Stimulated activated naive CD8-positive, alpha-beta T cell treated with anti-CD3 and anti-CD28 coated beads, Interleukin-15, Interleukin-2, amounts not matched to agents 100 ng/mL and 50 ng/mL, for 24 hours (primary cell): ENCODE data around the gene ACP7.
"Not testable (repeated sequence)": the region's sequence is repeated elsewhere in the genome, so short reads cannot be mapped to it uniquely, and the experiment has no call there.

Experiments
- H3K27ac Mint-ChIP-seq: one replicate; pipeline ENCODE4 v1.8.0; 2021; ENCODE audit warnings: mild to moderate bottlenecking, mixed read lengths
- H3K27me3 Mint-ChIP-seq: one replicate; pipeline ENCODE4 v1.8.0; 2021; ENCODE audit warnings: mixed read lengths
- H3K36me3 Mint-ChIP-seq: one replicate; pipeline ENCODE4 v1.8.0; 2021; ENCODE audit warnings: low read depth, mixed read lengths
- H3K4me1 Mint-ChIP-seq: one replicate; pipeline ENCODE4 v1.8.0; 2021; ENCODE audit warnings: low read depth, mixed read lengths
- H3K4me3 Mint-ChIP-seq: one replicate; pipeline ENCODE4 v1.8.0; 2021; ENCODE audit warnings: mild to moderate bottlenecking, mixed read lengths
- H3K9me3 Mint-ChIP-seq: one replicate; pipeline ENCODE4 v1.8.0; 2021; ENCODE audit warnings: mixed read lengths

Gene ACP7

DNA sequence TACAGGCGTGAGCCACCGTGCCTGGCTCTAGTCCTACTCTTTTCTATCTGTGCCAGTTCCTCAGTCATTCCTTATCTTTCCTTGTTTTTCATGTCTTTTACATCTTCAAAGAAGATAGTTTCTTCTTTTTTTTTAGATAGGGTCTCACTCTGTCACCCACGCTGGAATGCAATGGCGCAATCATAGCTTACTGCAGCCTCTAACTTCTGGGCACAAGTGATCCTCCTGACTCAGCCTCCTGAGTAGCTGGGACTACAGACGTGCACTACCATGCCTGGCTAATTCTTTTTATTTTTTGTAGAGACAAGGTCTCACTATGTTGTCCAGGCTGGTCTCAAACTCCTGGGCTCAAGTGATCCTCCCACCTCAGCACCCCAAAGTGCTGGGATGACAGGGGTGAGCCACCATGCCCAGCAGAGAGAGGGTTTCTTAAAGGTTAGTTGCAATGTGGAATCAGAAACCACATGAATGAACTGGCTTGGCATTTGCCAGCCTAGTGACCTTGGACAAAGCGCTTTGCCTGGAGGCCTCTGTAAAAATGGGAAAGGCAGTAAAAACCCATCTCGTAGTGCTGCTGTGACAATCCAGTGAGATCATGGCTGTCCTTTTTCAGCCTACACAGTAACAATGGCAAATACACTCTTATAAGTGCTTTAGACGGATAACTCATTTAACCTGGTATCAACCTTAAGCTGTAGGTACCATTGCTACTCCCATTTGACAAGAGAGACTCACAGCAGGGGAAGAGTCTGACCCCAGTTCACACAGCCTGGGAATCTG is 3.9 kb downstream of the ACP7 start:
- no peak overlapping the region for H3K4me3 Mint-ChIP-seq
- no peaks in the 10 kb centered on the region for H3K9me3 Mint-ChIP-seq
- H3K27me3 Mint-ChIP-seq: peaks cover 31% of the 10 kb centered on the region
- H3K27ac Mint-ChIP-seq: no peak overlapping the region
- no peaks in the 10 kb centered on the region for H3K36me3 Mint-ChIP-seq
- peaks cover 7% of the 10 kb centered on the region for H3K4me1 Mint-ChIP-seq

- H3K27me3 Mint-ChIP-seq: peaks cover 28% of the 10 kb centered on the region
- H3K27ac Mint-ChIP-seq, H3K36me3 Mint-ChIP-seq, H3K9me3 Mint-ChIP-seq, H3K4me3 Mint-ChIP-seq, H3K4me1 Mint-ChIP-seq: not testable (repeated sequence)
These were observed 5.8 kb downstream of the ACP7 start for GRCh38 chr19:39090016-39090415.

DNA sequence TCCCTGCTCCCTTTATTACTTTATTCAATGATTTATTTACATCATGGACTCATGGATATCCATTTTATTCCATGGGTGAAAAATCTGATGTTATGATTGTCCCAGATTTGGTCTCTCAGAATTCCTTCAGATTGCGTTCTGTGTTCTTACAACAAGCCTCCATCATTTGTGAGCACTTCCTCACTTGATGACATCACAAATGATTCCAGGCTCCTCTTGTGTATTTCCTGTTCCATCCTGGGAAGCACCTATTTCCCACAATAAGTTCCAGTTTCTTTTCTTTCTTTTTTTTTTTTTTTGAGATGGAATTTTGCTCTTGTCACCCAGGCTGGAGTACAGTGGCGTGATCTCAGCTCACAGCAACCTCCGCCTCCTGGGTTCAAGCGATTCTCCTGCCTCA is 6.7 kb downstream of the ACP7 start:
- Mint-ChIP-seq H3K9me3 (no peaks in the 10 kb centered on the region), H3K36me3 (no peaks in the 10 kb centered on the region), H3K27ac (no peak overlapping the region), H3K4me1 (no peaks in the 10 kb centered on the region), H3K4me3 (no peak overlapping the region), H3K27me3 (peaks cover 21% of the 10 kb centered on the region)

DNA sequence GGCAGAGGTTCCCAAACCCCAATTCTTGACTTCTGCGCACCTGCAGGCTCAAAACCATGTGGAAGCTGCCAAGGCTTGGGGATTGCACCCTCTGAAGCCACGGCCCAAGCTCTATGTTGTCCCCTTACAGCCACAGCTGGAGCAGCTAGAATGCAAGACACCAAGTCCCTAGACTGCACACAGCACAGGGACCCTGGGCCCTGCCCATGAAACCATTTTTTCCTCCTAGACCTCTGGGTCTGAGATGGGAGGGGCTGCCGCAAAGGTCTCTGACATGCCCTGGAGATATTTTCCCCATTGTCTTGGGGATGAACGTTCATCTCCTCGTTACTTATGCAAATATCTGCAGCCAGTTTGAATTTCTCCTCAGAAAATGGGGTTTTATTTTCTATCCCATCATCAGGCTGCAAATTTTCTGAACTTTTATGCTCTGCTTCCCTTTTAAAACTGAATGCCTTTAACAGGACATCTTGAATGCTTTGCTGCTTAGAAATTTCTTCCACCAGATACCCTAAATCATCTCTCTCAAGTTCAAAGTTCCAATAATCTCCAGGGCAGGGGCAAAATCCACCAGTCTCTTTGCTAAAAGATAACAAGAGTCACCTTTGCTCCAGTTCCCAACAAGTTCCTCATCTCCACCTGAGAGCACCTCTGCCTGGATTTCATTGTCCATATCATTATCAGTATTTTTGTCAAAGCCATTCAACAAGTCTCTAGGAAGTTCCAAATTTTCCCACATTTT is 11.8 kb downstream of the ACP7 start:
- peaks cover 36% of the 10 kb centered on the region for H3K27me3 Mint-ChIP-seq
- not testable (repeated sequence) for H3K27ac Mint-ChIP-seq, H3K36me3 Mint-ChIP-seq, H3K9me3 Mint-ChIP-seq, H3K4me3 Mint-ChIP-seq, H3K4me1 Mint-ChIP-seq

- Mint-ChIP-seq H3K27me3 (peaks cover 36% of the 10 kb centered on the region), H3K4me3 (no peak overlapping the region), H3K27ac (no peak overlapping the region), H3K9me3 (no peaks in the 10 kb centered on the region), H3K4me1 (no peaks in the 10 kb centered on the region), H3K36me3 (no peaks in the 10 kb centered on the region)
These were observed 13.1 kb downstream of the ACP7 start for GRCh38 chr19:39097299-39097698.

GRCh38 chr19:39097721-39098120 is 13.6 kb downstream of the ACP7 start:
- Mint-ChIP-seq H3K27ac (no peak overlapping the region), H3K4me1 (no peaks in the 10 kb centered on the region), H3K4me3 (no peak overlapping the region), H3K36me3 (no peaks in the 10 kb centered on the region), H3K9me3 (no peaks in the 10 kb centered on the region), H3K27me3 (peaks cover 36% of the 10 kb centered on the region)

GRCh38 chr19:39098365-39099269 is 14.4 kb downstream of the ACP7 start:
- Mint-ChIP-seq H3K4me1 (no peaks in the 10 kb centered on the region), H3K27ac (no peak overlapping the region), H3K4me3 (no peak overlapping the region), H3K36me3 (no peaks in the 10 kb centered on the region), H3K9me3 (no peaks in the 10 kb centered on the region), H3K27me3 (peaks cover 34% of the 10 kb centered on the region)

DNA sequence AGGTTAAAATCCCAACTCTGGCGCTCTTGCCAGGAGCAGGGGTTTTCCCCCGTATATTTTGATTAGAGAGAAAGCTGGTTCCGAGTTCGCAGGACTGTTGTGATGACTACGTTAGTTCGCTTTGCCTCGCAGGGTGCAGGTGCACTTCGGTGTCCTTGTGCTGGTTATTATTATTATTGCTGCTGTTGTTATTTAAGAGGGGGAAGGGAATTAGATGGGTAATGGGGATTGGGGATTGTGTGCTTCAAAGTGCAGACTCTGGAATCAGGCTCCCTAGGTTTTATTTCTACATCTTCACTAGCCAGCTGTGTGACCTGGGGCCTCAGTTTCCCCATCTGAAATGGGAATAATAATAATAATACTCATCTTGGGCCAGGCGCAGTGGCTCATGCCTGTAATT is 15.2 kb downstream of the ACP7 start:
- Mint-ChIP-seq H3K27me3 (peaks cover 30% of the 10 kb centered on the region), H3K9me3 (no peaks in the 10 kb centered on the region), H3K4me1 (no peaks in the 10 kb centered on the region), H3K36me3 (no peaks in the 10 kb centered on the region), H3K4me3 (no peak overlapping the region), H3K27ac (no peak overlapping the region)

- Mint-ChIP-seq H3K4me3 (no peak overlapping the region), H3K27ac (no peak overlapping the region)
These were observed 16.5 kb downstream of the ACP7 start for GRCh38 chr19:39100500-39101166.

GRCh38 chr19:39103151-39103550 is 19.0 kb downstream of the ACP7 start:
- H3K4me3 Mint-ChIP-seq: no peak overlapping the region
- H3K9me3 Mint-ChIP-seq: no peaks in the 10 kb centered on the region
- H3K27ac Mint-ChIP-seq: no peak overlapping the region
- peaks cover 10% of the 10 kb centered on the region for H3K27me3 Mint-ChIP-seq
- H3K36me3 Mint-ChIP-seq: no peaks in the 10 kb centered on the region
- no peaks in the 10 kb centered on the region for H3K4me1 Mint-ChIP-seq

More at GRCh38 chr19:39100500-39101166, 16.5 kb downstream of the ACP7 start:
- no peaks in the 10 kb centered on the region for H3K9me3 Mint-ChIP-seq
- no peaks in the 10 kb centered on the region for H3K36me3 Mint-ChIP-seq
- peaks cover 24% of the 10 kb centered on the region for H3K27me3 Mint-ChIP-seq
- no peaks in the 10 kb centered on the region for H3K4me1 Mint-ChIP-seq

- Mint-ChIP-seq H3K27ac (no peak overlapping the region), H3K27me3 (peaks cover 4% of the 10 kb centered on the region), H3K36me3 (no peaks in the 10 kb centered on the region), H3K4me3 (no peak overlapping the region), H3K4me1 (no peaks in the 10 kb centered on the region), H3K9me3 (no peaks in the 10 kb centered on the region)
These were observed 20.0 kb downstream of the ACP7 start for GRCh38 chr19:39104186-39104596.

GRCh38 chr19:39106194-39106593 is 22.0 kb downstream of the ACP7 start:
- no peaks in the 10 kb centered on the region for H3K4me1 Mint-ChIP-seq
- no peaks in the 10 kb centered on the region for H3K36me3 Mint-ChIP-seq
- H3K4me3 Mint-ChIP-seq: no peak overlapping the region
- H3K27me3 Mint-ChIP-seq: no peaks in the 10 kb centered on the region
- no peaks in the 10 kb centered on the region for H3K9me3 Mint-ChIP-seq
- no peak overlapping the region for H3K27ac Mint-ChIP-seq

- Mint-ChIP-seq H3K27ac (no peak overlapping the region), H3K9me3 (no peaks in the 10 kb centered on the region), H3K4me1 (no peaks in the 10 kb centered on the region), H3K4me3 (no peak overlapping the region), H3K36me3 (no peaks in the 10 kb centered on the region), H3K27me3 (no peaks in the 10 kb centered on the region)
These were observed 25.5 kb downstream of the ACP7 start for GRCh38 chr19:39109641-39110040.

DNA sequence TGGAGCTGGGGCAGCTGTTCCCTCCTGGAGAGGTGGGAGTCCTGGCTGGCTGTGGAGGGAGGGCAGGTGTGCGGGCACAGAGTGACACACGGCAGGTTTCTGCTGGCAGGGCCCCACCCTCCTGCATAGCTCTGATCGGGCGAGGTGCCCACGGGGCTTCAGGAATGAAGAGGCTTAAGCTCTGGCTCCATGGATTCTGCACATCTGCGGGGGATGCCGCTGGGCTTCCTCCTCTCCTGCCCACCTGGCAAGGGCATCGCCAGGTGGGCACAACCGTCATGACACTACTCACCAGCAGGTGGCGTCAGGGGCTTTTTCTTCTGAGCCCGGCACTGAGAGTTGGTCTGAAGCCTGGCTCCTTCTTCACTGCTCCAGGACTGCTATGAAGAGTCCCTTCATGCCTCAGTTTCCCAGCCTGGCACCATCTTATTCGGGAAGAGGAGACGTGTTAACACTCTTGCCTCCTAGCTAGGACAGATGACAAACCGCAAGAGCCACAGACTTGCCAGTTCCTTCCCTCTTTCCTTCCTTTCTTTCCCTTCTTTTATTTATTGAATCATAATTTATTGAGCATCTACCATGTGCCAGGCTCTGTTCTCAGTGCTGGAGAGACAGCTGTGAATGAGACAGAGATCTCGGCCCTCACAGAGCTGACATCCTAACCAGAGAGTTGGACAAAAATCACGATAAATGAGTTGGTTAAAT is 26.2 kb downstream of the ACP7 start:
- Mint-ChIP-seq H3K27me3 (no peaks in the 10 kb centered on the region), H3K36me3 (no peaks in the 10 kb centered on the region), H3K27ac (no peak overlapping the region), H3K4me3 (no peak overlapping the region), H3K4me1 (no peaks in the 10 kb centered on the region), H3K9me3 (no peaks in the 10 kb centered on the region)
